H9 (cell line): ENCODE results near the gene TMEM156. TPM values are rescaled to one million over a fixed set of nuclear protein-coding genes. Genes with fewer than 3 reads are reported as not detected.
A peak's percentile ranks its signal among the peaks of the same experiment; 100 is the strongest.

Source experiments
- DNase-seq: peaks from one replicate; pipeline ENCODE4 v3.0.0-alpha.2; 2017
- H2AFZ ChIP-seq: one replicate; pipeline ENCODE4 v1.6.1; 2013; ENCODE audit warnings: mild to moderate bottlenecking, low read length, control low read depth, moderate library complexity
- H2AK5ac ChIP-seq: 2 replicates; pipeline ENCODE4 v1.6.1; 2013; ENCODE audit warnings: low read length, control low read depth, mixed read lengths; ENCODE audit not compliant: insufficient read length
- H2BK120ac ChIP-seq: one replicate; pipeline ENCODE4 v1.6.1; 2013; ENCODE audit warnings: low read depth, mild to moderate bottlenecking, low read length, control low read depth, inconsistent platforms; ENCODE audit not compliant: poor library complexity, severe bottlenecking
- H2BK12ac ChIP-seq: 2 replicates; pipeline ENCODE4 v1.6.1; 2013; ENCODE audit warnings: low read length, control low read depth, mixed read lengths, low read depth; ENCODE audit not compliant: insufficient read length
- H2BK15ac ChIP-seq: 2 replicates; pipeline ENCODE4 v1.6.1; 2013; ENCODE audit warnings: low read depth, low read length, control low read depth
- H2BK20ac ChIP-seq: one replicate; pipeline ENCODE4 v1.6.1; 2013; ENCODE audit warnings: low read depth, mild to moderate bottlenecking, low read length, control low read depth, inconsistent platforms; ENCODE audit not compliant: poor library complexity, severe bottlenecking
- H2BK5ac ChIP-seq: 2 replicates; pipeline ENCODE4 v1.6.1; 2013; ENCODE audit warnings: low read length, control low read depth, mixed read lengths; ENCODE audit not compliant: insufficient read length
- H3K14ac ChIP-seq: 2 replicates; pipeline ENCODE4 v1.6.1; 2013; ENCODE audit warnings: low read length, control low read depth; ENCODE audit not compliant: insufficient read depth
- H3K18ac ChIP-seq: 2 replicates; pipeline ENCODE4 v1.6.1; 2013; ENCODE audit warnings: low read depth, mild to moderate bottlenecking, mixed read lengths, low read length, control low read depth; ENCODE audit not compliant: insufficient read length
- H3K23ac ChIP-seq: 2 replicates; pipeline ENCODE4 v1.6.1; 2013; ENCODE audit warnings: low read length, control low read depth, mixed read lengths, low read depth; ENCODE audit not compliant: insufficient read length
- H3K23me2 ChIP-seq: 2 replicates; pipeline ENCODE4 v1.6.1; 2013; ENCODE audit warnings: low read depth, mild to moderate bottlenecking, mixed read lengths, low read length, control low read depth; ENCODE audit not compliant: insufficient read length, poor library complexity, severe bottlenecking
- H3K27ac ChIP-seq: 2 replicates; pipeline ENCODE4 v1.5.1; 2013; ENCODE audit warnings: low read length, control low read depth, mixed read lengths, low read depth; ENCODE audit not compliant: insufficient read length
- H3K27me3 ChIP-seq: 2 replicates; pipeline ENCODE4 v1.6.1; 2013; ENCODE audit warnings: low read length, control low read depth, inconsistent platforms; ENCODE audit not compliant: insufficient read depth
- H3K4ac ChIP-seq: 2 replicates; pipeline ENCODE4 v1.6.1; 2013; ENCODE audit warnings: low read depth, mild to moderate bottlenecking, control low read depth, inconsistent platforms, low read length, moderate library complexity
- H3K4me1 ChIP-seq: 2 replicates; pipeline ENCODE4 v1.6.1; 2013; ENCODE audit warnings: low read length, control low read depth, inconsistent platforms; ENCODE audit not compliant: insufficient read depth
- H3K4me2 ChIP-seq: 2 replicates; pipeline ENCODE4 v1.6.1; 2013; ENCODE audit warnings: low read length, control low read depth, mixed read lengths; ENCODE audit not compliant: insufficient read length, insufficient read depth
- H3K56ac ChIP-seq: 2 replicates; pipeline ENCODE4 v1.6.1; 2013; ENCODE audit warnings: low read depth, mild to moderate bottlenecking, mixed read lengths, low read length, control low read depth; ENCODE audit not compliant: insufficient read length
- H3K79me1 ChIP-seq: 2 replicates; pipeline ENCODE4 v1.6.1; 2013; ENCODE audit warnings: low read depth, mild to moderate bottlenecking, moderate library complexity, low read length, control low read depth, inconsistent platforms; ENCODE audit not compliant: insufficient read depth, poor library complexity, severe bottlenecking
- H3K79me2 ChIP-seq: 2 replicates; pipeline ENCODE4 v1.6.1; 2013; ENCODE audit warnings: low read length, control low read depth, inconsistent platforms; ENCODE audit not compliant: insufficient read depth
- H3K9ac ChIP-seq: 2 replicates; pipeline ENCODE4 v1.6.1; 2013; ENCODE audit warnings: low read length, control low read depth, mixed read lengths; ENCODE audit not compliant: insufficient read length; ENCODE audit errors: extremely low read depth
- H3K9me3 ChIP-seq: one replicate; pipeline ENCODE4 v1.6.1; 2013; ENCODE audit warnings: low read depth, low read length, inconsistent platforms; ENCODE audit not compliant: control insufficient read depth
- H3T11ph ChIP-seq: one replicate; pipeline ENCODE4 v1.6.1; 2013; ENCODE audit warnings: mild to moderate bottlenecking, low read length, control low read depth, inconsistent platforms
- H4K20me1 ChIP-seq: one replicate; pipeline ENCODE4 v1.6.1; 2013; ENCODE audit not compliant: control insufficient read depth, insufficient read length, insufficient read depth
- H4K5ac ChIP-seq: 2 replicates; pipeline ENCODE4 v1.6.1; 2013; ENCODE audit warnings: low read depth, mild to moderate bottlenecking, mixed read lengths, low read length, control low read depth; ENCODE audit not compliant: insufficient read length
- H4K8ac ChIP-seq: replicated peaks from 2 replicates; pipeline ENCODE4 v1.6.1; 2013; ENCODE audit warnings: low read length, control low read depth, mixed read lengths, low read depth; ENCODE audit not compliant: insufficient read length
- H4K91ac ChIP-seq: 2 replicates; pipeline ENCODE4 v1.6.1; 2013; ENCODE audit warnings: low read depth, mild to moderate bottlenecking, moderate library complexity, mixed read lengths, low read length, control low read depth; ENCODE audit not compliant: insufficient read length
- H3K27ac Mint-ChIP-seq, 3 experiments: 2 replicates in 2 of 3; 3 replicates in 1 of 3; pipeline ENCODE4 v1.8.0; 2020 to 2021; ENCODE audit warnings: mixed read lengths in 3 of 3, mild to moderate bottlenecking in 1 of 3, moderate library complexity in 1 of 3
- H3K27me3 Mint-ChIP-seq: 2 replicates; pipeline ENCODE4 v1.8.0; 2021; ENCODE audit warnings: low read depth, mild to moderate bottlenecking, moderate library complexity, mixed read lengths
- H3K36me3 Mint-ChIP-seq, 3 experiments: 2 replicates in 2 of 3; 3 replicates in 1 of 3; pipeline ENCODE4 v1.8.0; 2020 to 2021; ENCODE audit warnings: low read depth in 3 of 3, mixed read lengths in 3 of 3; ENCODE audit not compliant: insufficient read depth in 1 of 3
- H3K4me1 Mint-ChIP-seq, 2 experiments: 2 replicates each; pipeline ENCODE4 v1.8.0; 2020; ENCODE audit warnings: mixed read lengths in 2 of 2
- H3K4me3 Mint-ChIP-seq, 2 experiments: 2 replicates in 1 of 2; 3 replicates in 1 of 2; pipeline ENCODE4 v1.8.0; 2020 to 2021; ENCODE audit warnings: mild to moderate bottlenecking in 2 of 2, mixed read lengths in 2 of 2, moderate library complexity in 1 of 2
- H3K9me3 Mint-ChIP-seq, 2 experiments: 2 replicates in 1 of 2; 3 replicates in 1 of 2; pipeline ENCODE4 v1.8.0; 2020; ENCODE audit warnings: mild to moderate bottlenecking in 2 of 2, mixed read lengths in 2 of 2, moderate library complexity in 1 of 2
- WGBS: extraction: QIAGEN DNeasy Blood & Tissue Kit; methylation state at CpG from one replicate; pipeline ENCODE4 v1.1.7; 2013; ENCODE audit warnings: missing lambda C conversion rate, low lambda C conversion rate, mixed read lengths; ENCODE audit not compliant: insufficient read length; ENCODE audit errors: extremely low coverage; 5-methylcytosine and 5-hydroxymethylcytosine counted together
- total RNA-seq: library from RNA; stranded (reverse); gene quantifications from 2 replicates; pipeline ENCODE4 v1.2.1, GENCODE V29; 2021
- TF ChIP-seq, protein P1 (sequence below): fragments of 200-600 bp; sonication (generic); conservative IDR thresholded peaks from 3 replicates; pipeline ENCODE4 v1.8.0; 2021; ENCODE audit warnings: antibody characterized with exemption, mild to moderate bottlenecking

The TMEM156 gene
- total RNA-seq, 1 experiment from 2014 or later = not detected

DNA sequence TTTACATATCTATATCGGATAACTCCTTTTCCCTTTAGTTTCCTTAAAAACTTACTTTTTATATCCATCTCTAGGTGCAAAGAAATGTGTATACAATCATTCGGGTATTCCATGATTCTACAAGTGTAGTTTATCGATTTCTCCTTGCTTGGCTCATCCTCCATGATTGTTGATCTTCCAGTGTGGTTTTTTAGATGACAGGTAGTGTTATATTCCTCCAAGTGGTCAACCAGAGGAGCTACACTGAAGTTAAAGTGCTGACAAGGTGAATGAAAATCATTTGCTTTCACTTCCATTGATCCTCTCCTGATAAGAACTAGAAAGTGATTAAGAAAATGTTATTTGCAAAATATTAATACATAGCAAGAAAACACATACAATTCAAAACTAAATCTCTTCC, 38.5 kb downstream of the TMEM156 start:
- Histone ChIP-seq H3K4me2 (no peak overlapping the region), H3K27me3 (no peaks in the 10 kb centered on the region), H3K23me2 (no peaks in the 10 kb centered on the region), H2BK120ac (no peak overlapping the region), H2AFZ (no peak overlapping the region), H2BK12ac (no peak overlapping the region), H3K56ac (no peak overlapping the region), H3T11ph (no peak overlapping the region), H2BK20ac (no peak overlapping the region), H3K23ac (no peak overlapping the region), H3K18ac (no peak overlapping the region), H4K20me1 (no peaks in the 10 kb centered on the region), H3K4me1 (0 out of 2 replicates have a peak, but pooled peaks cover under 1% of the 10 kb centered on the region), H2AK5ac (no peak overlapping the region), H4K91ac (no peak overlapping the region), H3K9me3 (no peaks in the 10 kb centered on the region), H3K79me2 (no peaks in the 10 kb centered on the region), H2BK15ac (no peak overlapping the region), H3K9ac (no peak overlapping the region), H4K8ac (no peak overlapping the region), H4K5ac (no peak overlapping the region), H3K27ac (no peak overlapping the region), H3K14ac (no peak overlapping the region), H3K79me1 (no peaks in the 10 kb centered on the region), H3K4ac (no peak overlapping the region), H2BK5ac (no peak overlapping the region)
- no peak overlapping the region for H3K27ac Mint-ChIP-seq
- no peaks in the 10 kb centered on the region for H3K36me3 Mint-ChIP-seq
- no peaks in the 10 kb centered on the region for H3K27me3 Mint-ChIP-seq
- no peaks in the 10 kb centered on the region for H3K9me3 Mint-ChIP-seq
- no CpG with 5 or more reads among the region's 3 CpGs for WGBS
- no peak overlapping the region for H3K4me3 Mint-ChIP-seq
- no peak for DNase-seq
- peaks cover 0 to under 1% of the 10 kb centered on the region in 2 experiments; a peak in 1 of 4 replicates for H3K4me1 Mint-ChIP-seq
- TF ChIP-seq, protein P1, sequence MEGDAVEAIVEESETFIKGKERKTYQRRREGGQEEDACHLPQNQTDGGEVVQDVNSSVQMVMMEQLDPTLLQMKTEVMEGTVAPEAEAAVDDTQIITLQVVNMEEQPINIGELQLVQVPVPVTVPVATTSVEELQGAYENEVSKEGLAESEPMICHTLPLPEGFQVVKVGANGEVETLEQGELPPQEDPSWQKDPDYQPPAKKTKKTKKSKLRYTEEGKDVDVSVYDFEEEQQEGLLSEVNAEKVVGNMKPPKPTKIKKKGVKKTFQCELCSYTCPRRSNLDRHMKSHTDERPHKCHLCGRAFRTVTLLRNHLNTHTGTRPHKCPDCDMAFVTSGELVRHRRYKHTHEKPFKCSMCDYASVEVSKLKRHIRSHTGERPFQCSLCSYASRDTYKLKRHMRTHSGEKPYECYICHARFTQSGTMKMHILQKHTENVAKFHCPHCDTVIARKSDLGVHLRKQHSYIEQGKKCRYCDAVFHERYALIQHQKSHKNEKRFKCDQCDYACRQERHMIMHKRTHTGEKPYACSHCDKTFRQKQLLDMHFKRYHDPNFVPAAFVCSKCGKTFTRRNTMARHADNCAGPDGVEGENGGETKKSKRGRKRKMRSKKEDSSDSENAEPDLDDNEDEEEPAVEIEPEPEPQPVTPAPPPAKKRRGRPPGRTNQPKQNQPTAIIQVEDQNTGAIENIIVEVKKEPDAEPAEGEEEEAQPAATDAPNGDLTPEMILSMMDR = peak; percentile 49
